Tibial nerve (tissue), 4 donors: ENCODE measurements around the gene FBN3. TPM values are rescaled to one million over a fixed set of nuclear protein-coding genes. Genes with fewer than 3 reads are reported as not detected.

Experiments
- DNase-seq, 2 donors: peaks; one replicate each; pipeline ENCODE4 v3.0.0-alpha.2; 2019; ENCODE audit warnings: low spot score in 2 of 2
- H3K27ac ChIP-seq, 4 donors: fragments of 200-600 bp; sonication (generic) in 3 of 4; one replicate each; pipeline ENCODE4 v1.5.1; 2017 to 2019; ENCODE audit warnings: mild to moderate bottlenecking in 1 of 4
- H3K27me3 ChIP-seq, 2 donors: fragments of 200-600 bp; sonication (generic) in 1 of 2; one replicate each; pipeline versions ENCODE4 v1.5.1 to v1.6.0; 2017 to 2019
- H3K36me3 ChIP-seq, 3 donors: fragments of 200-600 bp; sonication (generic); one replicate each; pipeline ENCODE4 v1.5.1; 2018 to 2019
- H3K4me1 ChIP-seq, 4 donors: fragments of 200-600 bp; sonication (generic) in 3 of 4; one replicate each; pipeline ENCODE4 v1.5.1; 2017 to 2019
- H3K4me3 ChIP-seq, 4 donors: fragments of 200-600 bp; sonication (generic) in 3 of 4; one replicate each; pipeline ENCODE4 v1.5.1; 2017 to 2019; ENCODE audit warnings: mild to moderate bottlenecking in 1 of 4, moderate library complexity in 1 of 4
- H3K9me3 ChIP-seq, 4 donors: fragments of 200-600 bp; sonication (generic) in 3 of 4; one replicate each; pipeline ENCODE4 v1.5.1; 2017 to 2019
- EP300 ChIP-seq, 2 donors: sonication (generic); formaldehyde crosslinking; IDR thresholded peaks; one replicate each; pipeline ENCODE4 v1.6.1; 2017; ENCODE audit warnings: antibody characterized with exemption in 2 of 2, mild to moderate bottlenecking in 1 of 2
- POLR2A ChIP-seq, 2 donors: fragments of 450-650 bp; IDR thresholded peaks; one replicate each; pipeline ENCODE4 v1.6.1; 2017; ENCODE audit warnings: antibody characterized with exemption in 2 of 2, mild to moderate bottlenecking in 2 of 2, moderate library complexity in 2 of 2
- WGBS, 2 donors: methylation state at CpG; one replicate each; pipeline ENCODE4 v1.1.5; 2018; 5-methylcytosine and 5-hydroxymethylcytosine counted together
- total RNA-seq, 4 donors: library from RNA; depleted of rRNA; stranded (reverse); fragments of >200 nt; gene quantifications; one replicate each; pipeline ENCODE4 v1.1.0, GENCODE V29; 2016
- TF ChIP-seq, protein P1 (sequence below), 5 experiments: fragments of 200-600 bp in 3 of 5; fragments of 450-650 bp in 2 of 5; sonication (generic) in 3 of 5; IDR thresholded peaks; one replicate each; pipeline ENCODE4 v1.5.1; 2016 to 2019; ENCODE audit warnings: antibody characterized with exemption in 5 of 5, mild to moderate bottlenecking in 3 of 5, moderate library complexity in 2 of 5

Gene FBN3
- total RNA-seq, 4 donors from 2014 or later: 0.20 to 2.5 TPM; not detected in 2

DNA sequence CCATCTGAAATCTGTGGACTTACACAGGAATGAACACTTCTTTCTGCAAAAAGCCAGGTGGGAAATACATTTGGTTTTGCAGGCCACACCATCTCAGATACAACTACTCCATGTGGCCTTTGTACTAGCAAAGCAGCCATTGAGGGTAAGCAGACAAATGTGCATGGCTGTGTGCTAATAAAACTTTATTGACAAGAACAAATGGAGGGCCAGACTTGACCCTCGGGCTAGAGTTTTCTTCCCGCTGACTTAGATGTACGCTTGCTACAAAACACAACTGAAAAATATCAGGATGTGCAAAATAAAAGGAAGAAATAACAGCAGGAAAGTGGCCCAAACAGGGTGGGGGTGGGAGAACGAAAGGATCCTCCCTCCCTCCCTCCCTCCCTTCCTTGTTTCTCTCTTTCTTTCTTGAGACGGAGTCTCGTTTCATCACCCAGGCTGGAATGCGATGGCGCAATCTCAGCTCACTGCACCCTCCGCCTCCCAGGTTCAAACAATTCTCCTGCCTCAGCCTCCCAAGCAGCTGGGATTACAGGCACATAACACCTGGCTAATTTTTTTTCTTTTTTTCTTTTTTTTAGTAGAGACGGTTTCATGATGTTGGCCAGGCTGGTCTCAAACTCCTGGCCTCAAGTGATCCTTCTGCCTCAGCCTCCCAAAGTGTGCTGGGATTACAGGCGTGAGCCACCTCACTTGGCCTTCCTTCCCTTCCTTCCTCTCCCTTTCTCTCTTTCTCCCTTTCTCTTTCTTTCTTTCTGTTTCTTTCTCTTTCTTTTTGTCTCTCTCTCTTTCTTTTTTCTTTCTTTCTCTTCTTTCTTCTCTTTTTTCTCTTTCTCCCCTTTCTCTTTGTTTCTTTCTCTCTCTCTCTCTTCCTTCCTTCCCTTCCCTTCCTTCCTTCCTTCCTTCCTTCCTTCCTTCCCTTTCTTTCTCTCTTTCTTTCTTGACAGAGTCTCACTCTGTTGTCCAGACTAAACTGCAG is 67.5 kb downstream of the FBN3 start:
- Histone ChIP-seq H3K36me3 (no peaks in the 10 kb centered on the region), H3K27ac (no peak overlapping the region), H3K9me3 (no peaks in the 10 kb centered on the region), H3K27me3 (no peaks in the 10 kb centered on the region), H3K4me3 (no peak overlapping the region), H3K4me1 (no peaks in the 10 kb centered on the region)
- DNase-seq: no peak
- TF ChIP-seq, protein P1, sequence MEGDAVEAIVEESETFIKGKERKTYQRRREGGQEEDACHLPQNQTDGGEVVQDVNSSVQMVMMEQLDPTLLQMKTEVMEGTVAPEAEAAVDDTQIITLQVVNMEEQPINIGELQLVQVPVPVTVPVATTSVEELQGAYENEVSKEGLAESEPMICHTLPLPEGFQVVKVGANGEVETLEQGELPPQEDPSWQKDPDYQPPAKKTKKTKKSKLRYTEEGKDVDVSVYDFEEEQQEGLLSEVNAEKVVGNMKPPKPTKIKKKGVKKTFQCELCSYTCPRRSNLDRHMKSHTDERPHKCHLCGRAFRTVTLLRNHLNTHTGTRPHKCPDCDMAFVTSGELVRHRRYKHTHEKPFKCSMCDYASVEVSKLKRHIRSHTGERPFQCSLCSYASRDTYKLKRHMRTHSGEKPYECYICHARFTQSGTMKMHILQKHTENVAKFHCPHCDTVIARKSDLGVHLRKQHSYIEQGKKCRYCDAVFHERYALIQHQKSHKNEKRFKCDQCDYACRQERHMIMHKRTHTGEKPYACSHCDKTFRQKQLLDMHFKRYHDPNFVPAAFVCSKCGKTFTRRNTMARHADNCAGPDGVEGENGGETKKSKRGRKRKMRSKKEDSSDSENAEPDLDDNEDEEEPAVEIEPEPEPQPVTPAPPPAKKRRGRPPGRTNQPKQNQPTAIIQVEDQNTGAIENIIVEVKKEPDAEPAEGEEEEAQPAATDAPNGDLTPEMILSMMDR (IDR thresholded peaks at IDR 0.05): no peak
- TF ChIP-seq EP300 (IDR thresholded peaks at IDR 0.05) (no peak), POLR2A (IDR thresholded peaks at IDR 0.05) (no peak)
- 81 to 88% methylated on average over 11 of the region's 11 CpGs for WGBS, 2 donors

DNA sequence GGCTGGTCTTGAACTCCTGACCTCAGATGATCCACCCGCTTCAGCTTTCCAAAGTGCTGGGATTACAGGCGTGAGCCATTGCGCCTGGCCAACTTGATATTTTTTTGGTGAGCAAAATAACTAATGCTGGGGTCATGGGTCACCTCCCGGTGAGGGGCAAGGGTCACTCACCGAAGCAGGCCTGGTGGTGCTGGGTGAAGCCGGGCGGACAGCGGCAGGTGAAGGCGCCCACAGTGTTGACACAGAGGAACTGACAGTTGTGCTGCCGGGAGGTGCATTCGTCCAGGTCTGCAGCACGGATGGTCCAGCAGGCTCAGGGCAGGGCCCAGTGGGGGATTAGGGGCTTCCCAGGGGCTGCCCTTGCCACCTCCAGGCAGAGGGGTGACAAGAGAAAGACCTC is 68.6 kb downstream of the FBN3 start:
- H3K36me3 ChIP-seq: no peaks in the 10 kb centered on the region
- no peaks in the 10 kb centered on the region for H3K9me3 ChIP-seq
- DNase-seq: no peak
- TF ChIP-seq EP300 (IDR thresholded peaks at IDR 0.05) (no peak), POLR2A (IDR thresholded peaks at IDR 0.05) (no peak)
- TF ChIP-seq, protein P1 (IDR thresholded peaks at IDR 0.05): no peak
- WGBS, 2 donors: 86 to 88% methylated on average over 12 of the region's 12 CpGs
- no peak overlapping the region for H3K4me3 ChIP-seq
- H3K27me3 ChIP-seq: no peaks in the 10 kb centered on the region
- no peak overlapping the region for H3K27ac ChIP-seq
- H3K4me1 ChIP-seq: no peaks in the 10 kb centered on the region

DNA sequence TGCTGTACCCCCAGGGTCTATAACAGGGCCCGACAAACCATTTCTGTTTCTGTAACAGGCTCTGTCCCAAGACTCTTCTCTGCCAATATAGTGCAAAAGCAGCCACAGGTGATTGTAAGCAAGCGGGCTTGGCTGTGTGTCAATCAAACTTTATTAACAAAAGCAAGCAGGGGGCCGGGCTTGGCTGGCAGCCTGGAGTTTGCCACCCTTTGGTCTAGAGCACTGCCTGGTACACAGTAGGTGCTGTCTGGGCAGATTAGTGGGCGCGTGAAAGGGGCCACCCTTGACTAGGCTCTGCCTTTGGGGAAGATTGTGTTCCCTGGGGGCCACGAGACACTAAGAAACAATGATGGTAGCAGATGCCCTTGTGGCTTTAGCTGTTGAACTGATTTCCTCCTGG is 69.4 kb downstream of the FBN3 start:
- TF ChIP-seq POLR2A (IDR thresholded peaks at IDR 0.05) (no peak), EP300 (IDR thresholded peaks at IDR 0.05) (no peak)
- TF ChIP-seq, protein P1 (IDR thresholded peaks at IDR 0.05): no peak
- H3K9me3 ChIP-seq: peaks cover 0 to 2% (median 0%) of the 10 kb centered on the region in 4 donors
- H3K4me1 ChIP-seq: no peaks in the 10 kb centered on the region
- no peaks in the 10 kb centered on the region for H3K27me3 ChIP-seq
- H3K27ac ChIP-seq: no peak overlapping the region
- H3K4me3 ChIP-seq: no peak overlapping the region
- 95 to 96% methylated on average over 6 of the region's 6 CpGs for WGBS, 2 donors
- H3K36me3 ChIP-seq: no peaks in the 10 kb centered on the region
- no peak for DNase-seq

DNA sequence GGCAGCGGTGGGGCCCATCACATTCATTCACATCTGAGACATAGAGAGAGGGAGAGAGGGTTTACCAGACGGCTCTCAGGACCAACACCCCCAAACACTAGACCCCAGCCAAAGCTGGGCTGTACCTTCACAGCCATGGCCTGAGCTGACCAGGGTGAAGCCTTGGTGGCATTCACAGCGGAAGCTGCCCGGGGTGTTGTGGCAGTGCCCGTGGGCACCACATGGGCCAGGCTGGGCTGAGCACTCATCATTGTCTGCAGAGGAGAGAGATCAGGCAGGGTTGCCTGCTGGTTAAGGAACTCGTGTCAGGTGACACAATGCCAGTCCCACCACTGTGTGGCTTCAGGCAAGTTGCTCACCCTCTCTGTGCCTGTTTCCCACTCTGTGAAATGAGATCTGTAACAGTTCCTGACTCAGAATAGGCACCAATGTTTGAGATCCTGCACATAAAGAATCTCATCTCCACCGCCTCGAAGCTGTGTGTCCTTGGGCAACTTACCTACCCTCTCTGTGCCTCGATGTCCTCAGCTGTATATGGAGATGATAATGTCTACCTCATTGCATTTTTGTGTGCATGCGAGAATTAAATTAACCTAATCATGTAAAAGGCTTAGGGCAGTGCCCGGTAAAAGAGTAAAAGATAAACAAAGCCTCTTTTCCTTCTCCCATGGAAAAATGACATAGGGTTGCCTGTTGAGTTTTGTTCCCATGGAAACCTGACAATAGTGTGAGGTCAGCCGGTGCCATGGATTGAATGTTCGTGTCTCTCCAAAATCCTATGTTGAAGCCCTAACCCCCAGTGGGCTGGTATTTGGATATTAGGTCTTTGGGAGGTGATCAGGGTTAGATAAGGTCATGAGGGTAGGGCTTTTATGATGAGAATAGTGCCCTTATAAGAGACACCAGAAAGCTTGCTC is 74.0 kb downstream of the FBN3 start:
- Histone ChIP-seq H3K4me3 (no peak overlapping the region), H3K9me3 (peaks cover 0 to 27% (median 0%) of the 10 kb centered on the region in 4 donors), H3K36me3 (no peaks in the 10 kb centered on the region), H3K4me1 (no peaks in the 10 kb centered on the region), H3K27ac (no peak overlapping the region), H3K27me3 (no peaks in the 10 kb centered on the region)
- DNase-seq: no peak
- TF ChIP-seq POLR2A (IDR thresholded peaks at IDR 0.05): no peak
- TF ChIP-seq, protein P1 (IDR thresholded peaks at IDR 0.05): no peak
- no peak for TF ChIP-seq EP300 (IDR thresholded peaks at IDR 0.05)
- whole genome bisulfite sequencing, 2 donors: 71 to 77% methylated on average over 9 to 11 of the region's 13 CpGs
